ENCODE results near the gene MATCAP1. TPM values are rescaled to one million over a fixed set of nuclear protein-coding genes. Genes with fewer than 3 reads are reported as not detected.
A peak's percentile ranks its signal among the peaks of the same experiment; 100 is the strongest.

Gene MATCAP1
- total and polyA plus RNA-seq, 3 experiments from 2014 or later: 0.68 to 15.6 (median 15.3) TPM

DNA sequence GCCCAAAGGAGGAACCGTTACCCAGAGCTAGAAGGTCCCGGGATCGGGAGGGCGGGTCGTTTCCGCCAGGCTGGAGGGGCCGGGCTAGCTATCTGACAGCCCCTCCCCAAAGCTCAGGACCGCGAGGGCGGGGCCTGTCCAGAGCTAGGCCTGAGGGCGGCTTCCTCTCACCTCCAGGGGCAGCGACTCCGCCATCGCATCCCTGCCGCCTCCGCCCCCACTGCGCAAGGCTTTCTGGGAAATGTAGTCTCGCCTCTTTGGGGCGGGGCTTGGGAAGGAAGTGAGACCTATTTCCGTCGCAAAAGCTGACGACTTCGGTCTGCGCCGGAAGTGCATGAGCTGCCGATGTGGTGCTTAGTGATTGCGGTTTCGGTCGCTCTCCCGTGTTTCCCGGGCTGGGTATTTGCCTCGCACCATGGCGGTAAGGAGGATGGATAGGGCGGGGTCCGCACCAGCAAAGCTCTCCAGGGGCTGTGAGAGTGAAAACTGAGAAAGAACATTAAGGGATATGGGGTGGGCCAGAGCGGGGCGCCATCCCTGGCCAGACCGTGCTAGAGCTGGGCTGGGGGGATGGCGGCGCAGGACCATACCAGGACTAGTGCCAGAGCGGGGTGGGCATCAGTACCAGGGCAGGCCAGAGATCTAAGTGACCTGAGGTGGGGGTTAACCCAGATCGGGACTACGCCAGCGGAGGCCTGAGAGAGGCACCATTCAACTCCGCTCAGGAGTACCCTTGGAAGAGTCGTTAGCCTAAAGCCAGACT lies 43.2 kb upstream of the MATCAP1 start, which contains the start of gene TMEM208:
Gene TMEM208 (plus strand): TSS at position 327 of the 763 bp plus-strand sequence. CDS start 89 bp downstream, at position 416.
- DNase-seq: peak; percentile 94 to 98 (median 96)
- H3K4me3 Mint-ChIP-seq: peak within 1 kb of the TSS; percentile 98 to 100 (median 99)
- peaks cover 39 to 60% (median 50%) of the 10 kb centered on the region in 3 donors for H3K4me1 Mint-ChIP-seq
- Histone ChIP-seq H3K4me3 (ENCODE audit: low read length) (peak within 1 kb of the TSS; percentile 99), H3K4me1 (ENCODE audit: insufficient read depth, low read length) (peaks cover 42% of the 10 kb centered on the region), H3K36me3 (ENCODE audit: insufficient read depth, low read length) (peaks cover 29% of the 10 kb centered on the region), H3K27ac (ENCODE audit: low read depth, low read length) (peak within 1 kb of the TSS; percentile 94), H3K27me3 (ENCODE audit: insufficient read depth, low read length, poor library complexity, severe bottlenecking) (no peaks in the 10 kb centered on the region), H3K9me3 (ENCODE audit: low read length) (no peaks in the 10 kb centered on the region)
- POLR2A ChIA-PET: interaction anchor here (0.9 to 3.1 kb wide), 5 partner anchors 11 to 199 kb away, joined by 3 to 15 read pairs (median 7); partner anchors contain the start of genes FHOD1 and SLC9A5
- H3K27me3 Mint-ChIP-seq: peaks cover 0 to 2% of the 10 kb centered on the region in 2 donors
- H3K36me3 Mint-ChIP-seq: peaks cover 0 to 53% (median 8%) of the 10 kb centered on the region in 3 donors
- peak within 1 kb of the TSS; percentile 93 to 99 (median 98) for H3K27ac Mint-ChIP-seq
- H3K9me3 Mint-ChIP-seq: no peaks in the 10 kb centered on the region
- CTCF ChIA-PET: interaction anchor here (1.0 to 2.4 kb wide), 12 partner anchors 10 to 707 kb away, joined by 3 to 12 read pairs (median 4); partner anchors contain the start of gene FHOD1

DNA sequence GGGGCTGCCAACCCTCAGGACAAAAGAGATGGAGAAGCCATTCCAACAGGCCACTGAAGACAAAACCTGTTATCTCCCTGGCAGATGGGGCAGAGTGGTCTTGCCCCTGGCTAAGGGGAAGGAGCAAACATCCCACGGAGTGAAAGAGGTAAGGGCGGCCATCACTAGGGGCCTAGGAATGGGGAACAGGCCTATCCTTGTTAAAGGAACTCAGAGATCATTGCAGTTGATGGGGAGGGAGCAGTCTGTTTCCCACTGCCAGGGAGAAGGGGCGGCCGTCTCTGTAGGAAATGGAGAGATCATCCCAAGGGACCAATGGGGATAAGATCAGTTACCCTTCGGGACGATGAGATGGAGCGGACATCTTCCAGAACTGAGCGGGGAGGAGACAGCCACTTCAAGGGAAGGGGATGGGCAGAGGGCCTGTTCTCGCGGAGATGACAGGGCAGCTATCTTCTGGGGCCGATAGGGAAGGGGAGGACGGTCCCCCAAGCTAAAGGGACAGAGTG lies 42.6 kb upstream of the MATCAP1 start:
- peak overlapping the region; percentile 99 for H3K4me3 ChIP-seq (ENCODE audit: low read length)
- peaks cover 42% of the 10 kb centered on the region for H3K4me1 ChIP-seq (ENCODE audit: insufficient read depth, low read length)

DNA sequence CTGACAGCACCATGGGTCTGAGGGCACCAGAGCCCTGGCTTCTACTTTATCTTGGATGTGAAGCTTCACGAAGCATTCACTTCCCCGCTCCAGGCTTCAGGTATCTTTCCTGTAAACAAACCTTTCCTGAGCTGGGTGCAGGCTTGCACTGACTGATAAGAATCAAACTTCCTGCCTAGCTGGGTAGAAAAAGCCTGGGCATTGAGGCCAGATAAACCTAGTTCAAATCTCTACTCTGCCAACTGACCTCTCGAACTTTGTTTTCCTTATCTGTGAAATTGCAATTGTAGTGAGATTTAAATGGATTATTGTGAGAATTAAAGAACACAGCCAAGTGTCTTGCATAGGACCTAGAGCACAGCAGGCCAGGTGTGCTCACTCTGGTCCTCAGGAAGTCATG lies 40.2 kb upstream of the MATCAP1 start:
- peaks cover 0 to 25% (median 11%) of the 10 kb centered on the region in 3 donors for H3K36me3 Mint-ChIP-seq
- H3K9me3 ChIP-seq (ENCODE audit: low read length): no peaks in the 10 kb centered on the region
- ChIA-PET CTCF (interaction anchor here (1.0 kb wide), 1 partner anchor 55 kb away, joined by 3 read pairs; no protein-coding TSS in a partner anchor), POLR2A (no interaction called here)
- no peak for DNase-seq
- peaks cover 15% of the 10 kb centered on the region for H3K36me3 ChIP-seq (ENCODE audit: insufficient read depth, low read length)
- no peak overlapping the region for H3K27ac ChIP-seq (ENCODE audit: low read depth, low read length)
- H3K27ac Mint-ChIP-seq: peak overlapping the region in 4 of 8 donors; percentile 8 to 93 (median 40)
- H3K27me3 ChIP-seq (ENCODE audit: insufficient read depth, low read length, poor library complexity, severe bottlenecking): no peaks in the 10 kb centered on the region
- peak overlapping the region in 1 of 7 donors; percentile 62 for H3K4me3 Mint-ChIP-seq
- peaks cover 39 to 56% (median 50%) of the 10 kb centered on the region in 3 donors for H3K4me1 Mint-ChIP-seq
- H3K9me3 Mint-ChIP-seq: no peaks in the 10 kb centered on the region
- H3K27me3 Mint-ChIP-seq: peaks cover 0 to 2% of the 10 kb centered on the region in 2 donors
- peaks cover 42% of the 10 kb centered on the region for H3K4me1 ChIP-seq (ENCODE audit: insufficient read depth, low read length)
- no peak overlapping the region for H3K4me3 ChIP-seq (ENCODE audit: low read length)

More for the DNA sequence above, 42.6 kb upstream of the MATCAP1 start:
- H3K27me3 ChIP-seq (ENCODE audit: insufficient read depth, low read length, poor library complexity, severe bottlenecking): no peaks in the 10 kb centered on the region
- H3K36me3 ChIP-seq (ENCODE audit: insufficient read depth, low read length): peaks cover 24% of the 10 kb centered on the region
- no peaks in the 10 kb centered on the region for H3K9me3 ChIP-seq (ENCODE audit: low read length)
- Mint-ChIP-seq H3K4me1 (peaks cover 39 to 60% (median 50%) of the 10 kb centered on the region in 3 donors), H3K9me3 (no peaks in the 10 kb centered on the region), H3K36me3 (peaks cover 0 to 47% (median 8%) of the 10 kb centered on the region in 3 donors), H3K27me3 (peaks cover 0 to 2% of the 10 kb centered on the region in 2 donors), H3K4me3 (peak overlapping the region; percentile 98 to 100 (median 99)), H3K27ac (peak overlapping the region; percentile 93 to 99 (median 98))
- H3K27ac ChIP-seq (ENCODE audit: low read depth, low read length): peak overlapping the region; percentile 94
- DNase-seq: no peak
- ChIA-PET POLR2A (interaction anchor here (0.9 to 3.1 kb wide), 5 partner anchors 11 to 198 kb away, joined by 3 to 15 read pairs (median 7); partner anchors contain the start of genes FHOD1 and SLC9A5), CTCF (interaction anchor here (1.0 to 2.4 kb wide), 10 partner anchors 9 to 708 kb away, joined by 3 to 12 read pairs (median 4); partner anchors contain the start of gene FHOD1)

DNA sequence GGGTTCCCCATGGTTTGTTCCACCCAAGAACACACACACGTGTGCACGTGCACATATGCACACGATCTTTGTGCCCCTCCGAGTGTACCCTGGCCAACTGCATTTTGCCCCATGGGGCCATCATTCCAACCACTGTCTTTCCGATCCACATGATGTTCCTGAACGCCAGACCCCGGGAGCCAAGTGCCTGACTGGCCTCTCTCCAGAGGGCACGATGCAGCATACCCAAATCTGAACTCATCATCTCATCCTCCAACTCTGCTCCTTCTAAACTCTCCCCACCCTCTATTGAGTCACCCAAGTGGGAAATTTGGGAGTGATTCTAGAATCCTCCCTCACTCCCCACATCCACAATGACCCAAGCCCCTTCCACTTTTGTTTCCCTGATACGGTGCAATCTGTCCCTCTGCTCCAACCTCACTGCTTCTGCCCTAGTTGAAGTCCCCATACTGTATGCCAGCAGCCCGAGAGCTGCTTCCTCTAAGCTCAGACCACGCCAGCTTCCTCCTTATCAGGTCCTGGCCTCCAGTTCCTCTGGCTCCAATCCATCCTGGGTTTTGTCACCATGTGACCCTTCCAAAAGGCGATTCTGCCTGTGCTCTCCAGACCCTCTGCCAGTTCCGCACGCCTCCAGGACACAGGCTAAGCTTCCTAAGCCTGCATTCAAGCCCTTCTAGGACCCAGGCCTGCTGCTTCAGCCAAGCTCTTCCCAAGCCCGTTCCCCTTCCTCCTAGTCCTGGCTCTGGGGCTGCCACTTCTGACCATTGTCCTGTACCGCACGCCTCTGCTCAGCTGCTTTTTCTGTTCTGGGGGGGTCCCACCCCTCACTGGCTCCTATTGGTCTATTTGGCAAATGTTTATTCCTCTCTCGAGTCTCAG lies 33.1 kb upstream of the MATCAP1 start:
- H3K27me3 Mint-ChIP-seq: no peaks in the 10 kb centered on the region
- H3K27ac ChIP-seq (ENCODE audit: low read depth, low read length): no peak overlapping the region
- H3K4me1 Mint-ChIP-seq: no peaks in the 10 kb centered on the region
- H3K4me3 ChIP-seq (ENCODE audit: low read length): no peak overlapping the region
- ChIA-PET CTCF (interaction anchor here (1.2 to 1.7 kb wide), 2 partner anchors 8 to 10 kb away, joined by 3 to 5 read pairs; partner anchors contain the start of gene TMEM208), POLR2A (interaction anchor here (0.7 kb wide), 1 partner anchor 187 kb away, joined by 3 read pairs; no protein-coding TSS in a partner anchor)
- H3K27me3 ChIP-seq (ENCODE audit: insufficient read depth, low read length, poor library complexity, severe bottlenecking): no peaks in the 10 kb centered on the region
- H3K4me3 Mint-ChIP-seq: peak overlapping the region in 1 of 7 donors; percentile 37
- DNase-seq: no peak
- no peaks in the 10 kb centered on the region for H3K9me3 ChIP-seq (ENCODE audit: low read length)
- peak overlapping the region in 2 of 8 donors; percentile 25 to 51 for H3K27ac Mint-ChIP-seq
- no peaks in the 10 kb centered on the region for H3K36me3 ChIP-seq (ENCODE audit: insufficient read depth, low read length)
- H3K36me3 Mint-ChIP-seq: peaks cover 0 to 10% (median 9%) of the 10 kb centered on the region in 3 donors
- no peaks in the 10 kb centered on the region for H3K9me3 Mint-ChIP-seq
- no peaks in the 10 kb centered on the region for H3K4me1 ChIP-seq (ENCODE audit: insufficient read depth, low read length)

DNA sequence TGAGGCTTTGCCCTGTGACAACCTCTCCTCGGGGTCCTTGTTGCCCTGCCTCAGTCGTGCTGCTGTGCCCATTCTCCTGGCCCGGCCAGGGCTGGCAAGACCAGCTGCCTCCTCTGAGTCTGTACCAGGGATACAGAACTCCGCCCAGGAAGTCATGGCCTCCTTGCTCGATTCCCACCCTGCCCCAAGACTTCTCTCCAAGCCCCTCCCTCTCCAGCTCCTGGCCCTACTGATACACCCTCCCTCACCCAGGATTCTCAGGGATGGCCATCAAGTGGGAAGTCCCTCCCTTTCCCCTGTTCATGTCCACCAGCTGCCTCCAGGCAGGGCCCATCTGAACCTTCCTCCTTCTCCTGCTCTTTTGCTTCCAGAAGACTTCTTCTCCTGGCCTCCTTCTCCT lies 31.9 kb upstream of the MATCAP1 start:
- Mint-ChIP-seq H3K4me3 (no peak overlapping the region), H3K36me3 (peaks cover 0 to 10% (median 7%) of the 10 kb centered on the region in 3 donors), H3K4me1 (no peaks in the 10 kb centered on the region), H3K27ac (peak overlapping the region in 1 of 8 donors; percentile 38), H3K27me3 (peaks cover 0 to 2% of the 10 kb centered on the region in 2 donors), H3K9me3 (no peaks in the 10 kb centered on the region)
- POLR2A ChIA-PET: no interaction called here
- CTCF ChIA-PET: no interaction called here
- Histone ChIP-seq H3K9me3 (ENCODE audit: low read length) (no peaks in the 10 kb centered on the region), H3K4me1 (ENCODE audit: insufficient read depth, low read length) (no peaks in the 10 kb centered on the region), H3K36me3 (ENCODE audit: insufficient read depth, low read length) (no peaks in the 10 kb centered on the region), H3K27ac (ENCODE audit: low read depth, low read length) (no peak overlapping the region), H3K27me3 (ENCODE audit: insufficient read depth, low read length, poor library complexity, severe bottlenecking) (no peaks in the 10 kb centered on the region), H3K4me3 (ENCODE audit: low read length) (no peak overlapping the region)
- no peak for DNase-seq

DNA sequence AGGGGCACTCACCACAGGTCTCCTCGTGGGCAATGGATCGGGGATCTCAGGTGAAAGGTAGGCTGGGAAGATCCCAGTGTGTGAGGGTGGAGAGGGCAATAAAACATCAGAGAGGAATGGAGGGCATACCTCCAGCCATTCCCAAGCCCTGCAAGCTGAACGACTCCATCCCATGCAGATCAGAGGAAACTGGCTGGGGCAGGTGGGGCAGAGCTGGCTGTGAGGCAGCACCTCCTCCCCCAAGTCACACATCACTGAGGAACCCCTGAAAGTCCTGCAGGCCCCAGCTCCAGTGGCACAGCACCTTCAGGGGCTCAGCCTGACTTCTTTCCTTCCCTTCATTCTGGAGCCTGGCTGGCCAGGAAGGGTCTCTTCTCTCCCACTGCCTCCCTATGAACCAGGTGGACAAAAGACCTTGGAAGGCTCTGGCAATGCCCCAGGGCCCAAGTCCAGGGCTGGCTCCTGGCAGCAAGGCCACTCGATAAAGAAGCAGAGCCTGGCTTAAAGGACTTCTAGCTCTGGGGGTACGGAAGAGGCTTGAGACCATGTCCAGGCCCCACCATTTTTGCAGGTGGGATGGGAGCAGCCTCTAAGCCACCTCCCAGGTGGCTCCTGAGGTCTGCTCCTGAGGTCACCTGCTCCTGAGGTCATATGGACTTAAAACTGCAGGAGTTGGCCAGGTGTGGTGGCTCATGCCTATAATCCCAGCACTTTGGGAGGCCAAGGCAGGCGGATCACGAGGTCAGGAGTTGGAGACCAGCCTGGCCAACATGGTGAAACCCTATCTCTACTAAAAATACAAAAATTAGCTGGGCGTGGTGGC lies 29.6 kb upstream of the MATCAP1 start:
- H3K36me3 Mint-ChIP-seq: peaks cover 0 to 7% (median 5%) of the 10 kb centered on the region in 3 donors
- no peaks in the 10 kb centered on the region for H3K9me3 Mint-ChIP-seq
- H3K27me3 Mint-ChIP-seq: peaks cover 0 to 2% of the 10 kb centered on the region in 2 donors
- no peaks in the 10 kb centered on the region for H3K4me1 ChIP-seq (ENCODE audit: insufficient read depth, low read length)
- no peak overlapping the region for H3K27ac Mint-ChIP-seq
- no peak overlapping the region for H3K4me3 Mint-ChIP-seq
- ChIA-PET CTCF (no interaction called here), POLR2A (no interaction called here)
- no peaks in the 10 kb centered on the region for H3K9me3 ChIP-seq (ENCODE audit: low read length)
- no peak overlapping the region for H3K27ac ChIP-seq (ENCODE audit: low read depth, low read length)
- H3K27me3 ChIP-seq (ENCODE audit: insufficient read depth, low read length, poor library complexity, severe bottlenecking): no peaks in the 10 kb centered on the region
- no peaks in the 10 kb centered on the region for H3K4me1 Mint-ChIP-seq
- H3K4me3 ChIP-seq (ENCODE audit: low read length): no peak overlapping the region
- DNase-seq: no peak
- H3K36me3 ChIP-seq (ENCODE audit: insufficient read depth, low read length): no peaks in the 10 kb centered on the region

DNA sequence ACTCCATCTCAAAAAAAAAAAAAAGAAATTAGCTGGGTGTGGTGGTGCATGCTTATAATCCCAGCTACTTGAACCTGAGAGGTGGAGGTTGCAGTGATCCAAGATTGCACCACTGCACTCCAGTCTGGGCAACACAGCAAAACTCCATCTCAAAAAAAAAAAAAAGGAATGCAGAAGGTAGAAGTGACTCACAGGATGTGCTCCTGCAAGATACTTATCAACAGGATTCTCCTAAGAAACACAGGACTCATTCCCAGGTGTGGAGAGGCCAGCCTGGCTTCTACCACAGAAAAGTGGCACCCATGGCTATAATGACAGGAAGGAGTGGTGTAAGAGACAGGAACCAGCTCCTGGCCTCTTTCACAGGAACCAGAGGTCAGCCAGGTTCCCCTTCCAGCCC lies 29.0 kb upstream of the MATCAP1 start:
- no peak for DNase-seq
- Mint-ChIP-seq H3K9me3 (no peaks in the 10 kb centered on the region), H3K36me3 (peaks cover 0 to 5% (median 5%) of the 10 kb centered on the region in 3 donors), H3K27ac (no peak overlapping the region), H3K4me3 (no peak overlapping the region), H3K4me1 (no peaks in the 10 kb centered on the region), H3K27me3 (peaks cover 0 to 2% of the 10 kb centered on the region in 2 donors)
- Histone ChIP-seq H3K9me3 (ENCODE audit: low read length) (no peaks in the 10 kb centered on the region), H3K36me3 (ENCODE audit: insufficient read depth, low read length) (no peaks in the 10 kb centered on the region), H3K4me3 (ENCODE audit: low read length) (no peak overlapping the region), H3K4me1 (ENCODE audit: insufficient read depth, low read length) (no peaks in the 10 kb centered on the region), H3K27me3 (ENCODE audit: insufficient read depth, low read length, poor library complexity, severe bottlenecking) (no peaks in the 10 kb centered on the region), H3K27ac (ENCODE audit: low read depth, low read length) (no peak overlapping the region)
- POLR2A ChIA-PET: no interaction called here
- CTCF ChIA-PET: no interaction called here

Data from CD8-positive, alpha-beta memory T cell (primary cell).